Measurements from ENCODE around the gene LMBR1.

LMBR1 gene

DNA sequence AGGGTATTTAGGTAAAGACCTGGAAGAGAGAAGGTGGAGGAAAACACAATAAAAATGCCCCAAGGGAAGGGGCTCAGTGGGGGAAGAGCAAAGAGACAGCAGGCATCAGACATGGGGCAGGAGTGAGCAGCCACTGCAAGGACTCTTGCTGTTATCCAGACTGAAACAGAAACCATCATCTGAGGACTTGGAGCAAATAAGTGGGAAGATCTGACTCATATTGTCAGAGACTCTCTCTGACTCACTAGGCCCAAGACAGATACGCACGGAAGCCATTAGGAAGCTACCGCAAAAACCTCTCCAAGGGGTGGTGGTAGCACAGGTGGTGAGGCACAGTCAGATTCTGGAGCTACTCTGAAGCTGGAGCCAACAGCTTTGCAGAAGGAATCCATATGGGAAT lies 141.7 kb downstream of the LMBR1 start:
- Histone ChIP-seq H3K9ac (ENCODE audit: low read depth, low read length) (no peak overlapping the region), H2AFZ (ENCODE audit: low read depth, low read length) (no peak overlapping the region), H3K4me1 (ENCODE audit: insufficient read depth, low read length) (no peaks in the 10 kb centered on the region), H3K36me3 (ENCODE audit: insufficient read depth, low read length) (peaks cover 28% of the 10 kb centered on the region; the same call in 1 of the 2 replicates), H3K4me3 (ENCODE audit: low read depth in 1 of 2, low read length in 2 of 2) (no peak overlapping the region), H3K4me2 (ENCODE audit: insufficient read depth, low read length) (no peak overlapping the region), H3K27me3 (ENCODE audit: insufficient read depth, low read length, poor library complexity) (no peaks in the 10 kb centered on the region), H3K9me3 (ENCODE audit: insufficient read depth, low read length, severe bottlenecking) (no peaks in the 10 kb centered on the region), H3K27ac (ENCODE audit: low read length) (no peak overlapping the region), H3K79me2 (ENCODE audit: insufficient read depth, low read length) (no peaks in the 10 kb centered on the region), H4K20me1 (ENCODE audit: insufficient read depth, low read length) (no peaks in the 10 kb centered on the region)
- ATAC-seq (ENCODE audit: insufficient read depth, low read depth): no peak
- no peak for DNase-seq
- TF ChIP-seq EZH2 (IDR thresholded peaks at IDR 0.05; ENCODE audit: borderline replicate concordance, low read depth, low read length, severe bottlenecking): no peak
- TF ChIP-seq CTCF (IDR thresholded peaks at IDR 0.05; ENCODE audit: borderline replicate concordance, extremely low read depth, low read length, poor library complexity, severe bottlenecking): no peak

DNA sequence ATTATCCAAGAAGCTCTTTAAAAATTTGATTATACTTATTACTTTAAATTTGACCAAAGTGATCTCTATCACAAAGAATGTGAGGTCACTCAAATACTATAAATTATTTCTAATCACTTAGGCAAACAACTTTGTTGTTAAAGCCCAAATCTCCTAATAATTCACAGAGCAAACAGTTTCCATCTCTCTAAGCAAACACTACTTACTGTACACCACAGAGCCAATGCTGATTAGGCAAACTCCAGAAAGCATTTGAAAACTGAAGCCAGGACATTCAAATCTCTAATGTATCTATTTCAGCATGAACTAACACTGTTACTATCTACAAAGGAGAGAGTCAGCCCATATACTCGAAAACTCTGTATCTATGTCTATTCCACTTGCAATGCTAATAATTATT lies 145.3 kb downstream of the LMBR1 start:
- no peak for DNase-seq
- peaks cover 13% of the 10 kb centered on the region; the same call in 1 of the 2 replicates for H3K36me3 ChIP-seq (ENCODE audit: insufficient read depth, low read length)
- H3K4me1 ChIP-seq (ENCODE audit: insufficient read depth, low read length): no peaks in the 10 kb centered on the region
- H3K4me2 ChIP-seq (ENCODE audit: insufficient read depth, low read length): no peak overlapping the region
- no peak overlapping the region for H3K9ac ChIP-seq (ENCODE audit: low read depth, low read length)
- no peaks in the 10 kb centered on the region for H3K27me3 ChIP-seq (ENCODE audit: insufficient read depth, low read length, poor library complexity)
- no peaks in the 10 kb centered on the region for H3K79me2 ChIP-seq (ENCODE audit: insufficient read depth, low read length)
- no peak overlapping the region for H3K4me3 ChIP-seq (ENCODE audit: low read depth in 1 of 2, low read length in 2 of 2)
- H4K20me1 ChIP-seq (ENCODE audit: insufficient read depth, low read length): no peaks in the 10 kb centered on the region
- no peak for TF ChIP-seq EZH2 (IDR thresholded peaks at IDR 0.05; ENCODE audit: borderline replicate concordance, low read depth, low read length, severe bottlenecking)
- TF ChIP-seq CTCF (IDR thresholded peaks at IDR 0.05; ENCODE audit: borderline replicate concordance, extremely low read depth, low read length, poor library complexity, severe bottlenecking): no peak
- H3K27ac ChIP-seq (ENCODE audit: low read length): no peak overlapping the region
- ATAC-seq (ENCODE audit: insufficient read depth, low read depth): no peak
- H3K9me3 ChIP-seq (ENCODE audit: insufficient read depth, low read length, severe bottlenecking): no peaks in the 10 kb centered on the region
- no peak overlapping the region for H2AFZ ChIP-seq (ENCODE audit: low read depth, low read length)

- Histone ChIP-seq H3K4me2 (ENCODE audit: insufficient read depth, low read length) (no peak overlapping the region), H3K9me3 (ENCODE audit: insufficient read depth, low read length, severe bottlenecking) (no peaks in the 10 kb centered on the region), H4K20me1 (ENCODE audit: insufficient read depth, low read length) (no peaks in the 10 kb centered on the region), H3K36me3 (ENCODE audit: insufficient read depth, low read length) (peaks cover 13% of the 10 kb centered on the region; the same call in 1 of the 2 replicates), H3K27ac (ENCODE audit: low read length) (no peak overlapping the region), H3K79me2 (ENCODE audit: insufficient read depth, low read length) (no peaks in the 10 kb centered on the region), H3K4me1 (ENCODE audit: insufficient read depth, low read length) (no peaks in the 10 kb centered on the region), H3K4me3 (ENCODE audit: low read depth in 1 of 2, low read length in 2 of 2) (no peak overlapping the region), H3K9ac (ENCODE audit: low read depth, low read length) (no peak overlapping the region), H2AFZ (ENCODE audit: low read depth, low read length) (no peak overlapping the region), H3K27me3 (ENCODE audit: insufficient read depth, low read length, poor library complexity) (no peaks in the 10 kb centered on the region)
- DNase-seq (no peak), ATAC-seq (ENCODE audit: insufficient read depth, low read depth) (no peak)
- TF ChIP-seq EZH2 (IDR thresholded peaks at IDR 0.05; ENCODE audit: borderline replicate concordance, low read depth, low read length, severe bottlenecking) (no peak), CTCF (IDR thresholded peaks at IDR 0.05; ENCODE audit: borderline replicate concordance, extremely low read depth, low read length, poor library complexity, severe bottlenecking) (no peak)
Measured at GRCh38 chr7:156746891-156747290, 146.1 kb downstream of the LMBR1 start.

- Histone ChIP-seq H3K4me1 (ENCODE audit: insufficient read depth, low read length) (no peaks in the 10 kb centered on the region), H3K27ac (ENCODE audit: low read length) (no peak overlapping the region), H3K4me2 (ENCODE audit: insufficient read depth, low read length) (no peak overlapping the region), H3K9me3 (ENCODE audit: insufficient read depth, low read length, severe bottlenecking) (peaks cover 2% of the 10 kb centered on the region), H3K27me3 (ENCODE audit: insufficient read depth, low read length, poor library complexity) (no peaks in the 10 kb centered on the region), H4K20me1 (ENCODE audit: insufficient read depth, low read length) (no peaks in the 10 kb centered on the region), H3K79me2 (ENCODE audit: insufficient read depth, low read length) (no peaks in the 10 kb centered on the region), H2AFZ (ENCODE audit: low read depth, low read length) (no peak overlapping the region), H3K9ac (ENCODE audit: low read depth, low read length) (no peak overlapping the region), H3K4me3 (ENCODE audit: low read depth in 1 of 2, low read length in 2 of 2) (no peak overlapping the region), H3K36me3 (ENCODE audit: insufficient read depth, low read length) (peaks cover 27% of the 10 kb centered on the region; the same call in 1 of the 2 replicates)
- ATAC-seq (ENCODE audit: insufficient read depth, low read depth) (no peak), DNase-seq (no peak)
- no peak for TF ChIP-seq EZH2 (IDR thresholded peaks at IDR 0.05; ENCODE audit: borderline replicate concordance, low read depth, low read length, severe bottlenecking)
- TF ChIP-seq CTCF (IDR thresholded peaks at IDR 0.05; ENCODE audit: borderline replicate concordance, extremely low read depth, low read length, poor library complexity, severe bottlenecking): no peak
Measured at GRCh38 chr7:156739596-156739995, 153.4 kb downstream of the LMBR1 start.
